Fibroblast of lung (primary cell): ENCODE measurements around the gene MLXIPL.

ENCODE experiments used
- EZH2 ChIP-seq: IDR thresholded peaks from 2 replicates; pipeline ENCODE4 v1.5.1; 2012; ENCODE audit warnings: low read length, control low read depth, mild to moderate bottlenecking; ENCODE audit errors: missing control alignments
- TF ChIP-seq, protein P1 (sequence below), 2 donors: IDR thresholded peaks in 1 of 2; conservative IDR thresholded peaks in 1 of 2; 1 replicate in 1 of 2; 2 replicates in 1 of 2; pipeline ENCODE4 v1.5.1; 2011 to 2012; ENCODE audit warnings: low read length in 2 of 2, control low read depth in 1 of 2, inconsistent platforms in 1 of 2, low read depth in 1 of 2, mild to moderate bottlenecking in 1 of 2

DNA sequence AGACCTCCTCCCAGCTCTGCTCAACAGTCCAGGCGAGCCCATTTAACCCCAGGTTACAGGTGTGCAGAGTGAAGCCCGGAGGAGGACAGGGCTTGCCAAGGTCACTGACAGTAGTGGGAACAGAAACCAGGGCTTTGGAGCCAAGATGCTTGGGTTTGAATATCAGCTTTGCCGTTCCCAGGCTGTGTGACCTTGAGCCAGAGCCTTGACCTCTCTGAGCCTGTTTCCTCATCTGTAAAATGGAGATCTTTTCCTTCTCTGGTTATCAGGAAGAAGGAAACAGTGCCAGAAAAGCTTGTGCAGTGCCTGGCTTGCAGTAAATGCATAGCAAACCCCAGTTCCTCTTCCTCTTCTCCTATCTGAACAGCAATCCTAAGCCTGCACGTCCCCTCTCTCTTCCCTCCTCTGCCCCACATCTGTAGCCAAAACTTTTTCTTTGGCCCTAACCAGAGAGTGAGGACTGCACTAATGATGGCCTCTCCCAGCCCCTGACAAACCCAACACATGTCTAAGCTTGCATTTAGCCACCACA is 21.4 kb upstream of the MLXIPL start:
- TF ChIP-seq, protein P1, sequence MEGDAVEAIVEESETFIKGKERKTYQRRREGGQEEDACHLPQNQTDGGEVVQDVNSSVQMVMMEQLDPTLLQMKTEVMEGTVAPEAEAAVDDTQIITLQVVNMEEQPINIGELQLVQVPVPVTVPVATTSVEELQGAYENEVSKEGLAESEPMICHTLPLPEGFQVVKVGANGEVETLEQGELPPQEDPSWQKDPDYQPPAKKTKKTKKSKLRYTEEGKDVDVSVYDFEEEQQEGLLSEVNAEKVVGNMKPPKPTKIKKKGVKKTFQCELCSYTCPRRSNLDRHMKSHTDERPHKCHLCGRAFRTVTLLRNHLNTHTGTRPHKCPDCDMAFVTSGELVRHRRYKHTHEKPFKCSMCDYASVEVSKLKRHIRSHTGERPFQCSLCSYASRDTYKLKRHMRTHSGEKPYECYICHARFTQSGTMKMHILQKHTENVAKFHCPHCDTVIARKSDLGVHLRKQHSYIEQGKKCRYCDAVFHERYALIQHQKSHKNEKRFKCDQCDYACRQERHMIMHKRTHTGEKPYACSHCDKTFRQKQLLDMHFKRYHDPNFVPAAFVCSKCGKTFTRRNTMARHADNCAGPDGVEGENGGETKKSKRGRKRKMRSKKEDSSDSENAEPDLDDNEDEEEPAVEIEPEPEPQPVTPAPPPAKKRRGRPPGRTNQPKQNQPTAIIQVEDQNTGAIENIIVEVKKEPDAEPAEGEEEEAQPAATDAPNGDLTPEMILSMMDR (conservative IDR thresholded peaks at IDR 0.05 in 1 of 2, IDR thresholded peaks at IDR 0.05 in 1 of 2; ENCODE audit: low read depth in 1 of 2, low read length in 2 of 2): no peak
- no peak for TF ChIP-seq EZH2
